Kidney (tissue), 14 donors: ENCODE results near the gene SLC6A11. TPM values are rescaled to one million over a fixed set of nuclear protein-coding genes. Genes with fewer than 3 reads are reported as not detected.

Experiments
- DNase-seq, 5 donors: peaks; one replicate each; pipeline ENCODE4 v3.0.0-alpha.2; 2013 to 2020
- FAIRE-seq: peaks from 2 replicates; lab custom pipeline; 2012; peaks lifted over from hg19 to GRCh38; lab: Jason Lieb, UNC
- H3K27ac ChIP-seq, 2 donors: one replicate each; pipeline ENCODE4 v1.7.0; 2013; ENCODE audit warnings: low read depth in 2 of 2, low read length in 2 of 2, inconsistent platforms in 1 of 2
- H3K27me3 ChIP-seq: one replicate; pipeline ENCODE4 v1.7.1; 2013; ENCODE audit warnings: low read length, inconsistent platforms; ENCODE audit not compliant: control insufficient read depth, insufficient read depth
- H3K36me3 ChIP-seq, 3 donors: one replicate each; pipeline versions ENCODE4 v1.7.0 to v1.7.1; 2013; ENCODE audit warnings: low read length in 3 of 3, control low read depth in 1 of 3, inconsistent platforms in 1 of 3; ENCODE audit not compliant: insufficient read depth in 3 of 3, control insufficient read depth in 2 of 3
- H3K4me1 ChIP-seq, 3 donors: one replicate each; pipeline versions ENCODE4 v1.7.0 to v1.7.1; 2013; ENCODE audit warnings: low read length in 3 of 3, inconsistent platforms in 1 of 3, low read depth in 1 of 3; ENCODE audit not compliant: control insufficient read depth in 2 of 3, insufficient read depth in 2 of 3
- H3K4me3 ChIP-seq, 3 donors: one replicate each; pipeline versions ENCODE4 v1.7.0 to v1.8.1; 2013; ENCODE audit warnings: low read length in 3 of 3, control low read depth in 1 of 3, inconsistent platforms in 1 of 3
- H3K9ac ChIP-seq, 3 donors: one replicate each; pipeline versions ENCODE4 v1.7.0 to v1.7.1; 2013; ENCODE audit warnings: low read length in 3 of 3, control low read depth in 1 of 3, inconsistent platforms in 1 of 3
- H3K9me3 ChIP-seq, 3 donors: one replicate each; pipeline versions ENCODE4 v1.7.0 to v1.7.1; 2013; ENCODE audit warnings: low read length in 3 of 3, control low read depth in 1 of 3, inconsistent platforms in 1 of 3; ENCODE audit not compliant: control insufficient read depth in 2 of 3, insufficient read depth in 1 of 3
- CTCF ChIP-seq: IDR thresholded peaks from 3 replicates; pipeline ENCODE4 v1.5.1; 2012; ENCODE audit warnings: mild to moderate bottlenecking, moderate library complexity, borderline replicate concordance; ENCODE audit not compliant: insufficient read depth; ENCODE audit errors: extremely low read depth
- intact Hi-C: fragments of 100-400 bp; cut with DNase I; formaldehyde crosslinking; loops from one replicate; pipeline ENCODE4 v1.11.1; 2022
- polyA plus RNA-seq: library from polyadenylated mRNA; stranded (reverse); fragments of 350-450 nt; fragmentation: Illumina TruSeq; extraction: RNeasy Lipid Tissue Mini Kit (QIAGEN cat#74804); gene quantifications from one replicate; pipeline ENCODE4 v1.2.3, GENCODE V29; 2014; ENCODE audit warnings: low read depth, low replicate concordance; ENCODE audit not compliant: insufficient read depth
- total RNA-seq: library from RNA; stranded (reverse); fragmentation: NEBNext Ultra II Directional; extraction: Animal tissue kit (Norgen Biotek cat#: 25700); gene quantifications from one replicate; pipeline ENCODE4 v1.2.1, GENCODE V29; 2021
- donor health status: control.
- donor health status: control.
- donor health status: control.
- donor health status: control.
- donor health status: control.
- donor health status: DM: yes; HTN: yes; CAD: no.
- donor health status: Normal renal cell carcinoma (clear cell type).

The SLC6A11 gene
- total and polyA plus RNA-seq, 2 donors from 2014 or later, result 0.38 TPM; not detected in 1

- no peak for TF ChIP-seq CTCF
- intact Hi-C loops, result no loop called here
- DNase-seq, result no peak
- no peak overlapping the region for H3K9ac ChIP-seq
- peaks cover 0 to 5% (median 0%) of the 10 kb centered on the region in 3 donors for H3K9me3 ChIP-seq
- no peaks in the 10 kb centered on the region for H3K36me3 ChIP-seq
- no peak overlapping the region for H3K4me3 ChIP-seq
- FAIRE-seq, result no peak
- H3K27ac ChIP-seq, result no peak overlapping the region
- H3K4me1 ChIP-seq, result no peaks in the 10 kb centered on the region
- no peaks in the 10 kb centered on the region for H3K27me3 ChIP-seq
Measured at GRCh38 chr3:10919636-10920035, 103.6 kb downstream of the SLC6A11 start.

GRCh38 chr3:10925436-10926255 lies 109.6 kb downstream of the SLC6A11 start:
- peaks cover 0 to 4% (median 0%) of the 10 kb centered on the region in 3 donors for H3K9me3 ChIP-seq
- no peaks in the 10 kb centered on the region for H3K36me3 ChIP-seq
- FAIRE-seq (no peak), DNase-seq (no peak)
- H3K9ac ChIP-seq, result no peak overlapping the region
- intact Hi-C loops, result no loop called here
- TF ChIP-seq CTCF, result no peak
- no peaks in the 10 kb centered on the region for H3K4me1 ChIP-seq
- H3K4me3 ChIP-seq, result no peak overlapping the region
- H3K27me3 ChIP-seq, result no peaks in the 10 kb centered on the region
- no peak overlapping the region for H3K27ac ChIP-seq

GRCh38 chr3:10926256-10926810 lies 110.3 kb downstream of the SLC6A11 start:
- Histone ChIP-seq H3K4me3 (no peak overlapping the region), H3K36me3 (no peaks in the 10 kb centered on the region), H3K9me3 (peaks cover 0 to 2% (median 0%) of the 10 kb centered on the region in 3 donors), H3K27me3 (no peaks in the 10 kb centered on the region), H3K9ac (no peak overlapping the region), H3K4me1 (no peaks in the 10 kb centered on the region), H3K27ac (no peak overlapping the region)
- TF ChIP-seq CTCF, result no peak
- intact Hi-C loops, result no loop called here
- no peak for DNase-seq
- FAIRE-seq, result no peak
